GM18907 (cell line): ENCODE measurements around the gene SRPRB.

Experiments used
- ATAC-seq: cut with Tn5 transposase; IDR thresholded peaks from one replicate; pipeline ENCODE4 v1.9.1; 2021; ENCODE audit warnings: mild to moderate bottlenecking, moderate library complexity; ENCODE audit not compliant: unreplicated experiment

The SRPRB gene

DNA sequence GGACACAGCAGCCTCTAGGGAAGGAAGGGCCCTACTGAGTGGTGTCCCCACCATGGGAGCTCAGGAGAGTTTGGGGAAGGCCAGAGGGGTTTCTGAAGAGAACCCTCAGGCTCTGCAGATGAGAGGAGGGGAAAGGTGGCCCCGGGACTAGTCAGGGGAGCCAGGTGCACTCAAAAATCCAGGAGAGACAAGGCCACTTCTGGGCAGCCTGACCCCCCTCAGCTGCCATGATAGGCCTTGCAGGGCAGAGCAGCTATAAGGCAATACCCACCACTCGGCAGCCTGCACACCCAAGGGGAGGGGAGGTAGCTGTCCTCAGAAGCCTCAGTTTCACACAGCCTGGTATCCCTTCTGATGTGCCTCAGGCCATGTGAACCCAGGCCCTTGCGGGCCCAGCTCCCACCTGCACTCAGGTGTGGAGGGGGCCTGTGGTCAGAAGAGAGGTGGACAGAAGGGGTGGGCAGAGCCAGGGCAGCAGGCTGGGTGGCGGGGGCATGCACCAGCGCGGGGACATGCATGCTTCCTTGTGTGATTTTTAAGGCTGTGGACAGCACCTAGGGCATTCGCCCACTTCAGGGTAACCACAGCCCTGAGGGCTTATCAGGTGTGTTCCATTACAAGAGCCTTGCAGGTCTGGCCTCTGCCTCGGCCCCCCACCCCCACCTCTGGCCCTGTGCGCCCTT is 34.6 kb downstream of the SRPRB start:
- ATAC-seq: no peak

DNA sequence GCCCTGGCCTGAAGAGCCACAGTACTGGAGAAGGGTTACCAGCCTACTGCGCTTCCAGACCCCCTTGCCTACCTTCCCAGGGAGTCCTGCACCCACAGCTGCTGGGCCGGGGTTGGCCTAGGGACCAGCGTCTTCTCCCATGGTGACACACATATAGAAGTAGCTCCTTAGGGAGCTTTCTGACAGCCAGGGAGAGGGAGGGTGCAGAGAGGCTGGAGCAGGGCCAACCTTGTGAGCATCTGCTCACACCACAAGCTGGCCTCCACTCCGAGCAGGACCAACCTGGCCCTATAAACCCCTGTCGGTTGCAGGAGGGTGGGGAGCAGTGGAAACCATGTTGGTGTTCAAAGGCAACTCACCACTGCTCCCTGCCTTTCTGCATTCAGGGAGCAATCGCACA is 35.2 kb downstream of the SRPRB start:
- ATAC-seq: no peak

DNA sequence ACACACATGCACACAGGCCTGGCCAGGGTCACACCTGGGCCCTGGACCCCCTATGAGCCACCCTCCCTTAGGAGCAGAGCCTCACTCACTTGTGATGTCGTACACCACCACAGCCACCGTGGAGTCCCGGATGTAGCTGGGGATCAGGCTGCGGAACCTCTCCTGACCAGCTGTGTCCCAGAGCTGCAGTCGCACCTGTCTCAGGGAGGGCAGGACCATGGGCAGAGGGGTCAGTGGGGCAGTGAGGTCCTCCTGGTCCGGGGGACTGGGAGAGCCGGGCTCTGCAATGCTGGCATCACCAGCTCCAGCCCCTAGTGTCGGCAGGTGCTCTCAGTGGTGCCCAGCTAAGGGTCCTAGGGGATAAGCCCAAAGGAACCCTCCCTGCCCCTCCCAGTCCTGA is 35.6 kb downstream of the SRPRB start:
- no peak for ATAC-seq

DNA sequence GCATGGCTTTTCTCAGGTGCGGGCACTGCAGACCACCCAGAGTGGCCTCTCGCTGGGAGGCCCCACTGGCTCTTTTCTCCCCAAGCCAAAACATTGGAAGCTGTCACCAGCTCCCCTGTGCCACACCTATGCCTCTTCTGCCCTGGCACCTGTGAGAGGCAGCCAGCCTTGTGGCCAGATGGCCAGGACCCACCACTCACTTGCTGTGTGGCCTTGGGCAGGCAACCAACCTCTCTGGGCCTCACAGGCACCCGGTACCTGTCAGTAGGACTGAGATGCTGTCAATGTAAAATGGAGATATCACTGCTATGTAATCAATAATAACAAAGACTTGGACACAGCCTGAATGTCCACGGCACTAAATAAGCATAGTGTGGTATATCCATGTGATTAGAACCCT is 36.5 kb downstream of the SRPRB start:
- no peak for ATAC-seq

DNA sequence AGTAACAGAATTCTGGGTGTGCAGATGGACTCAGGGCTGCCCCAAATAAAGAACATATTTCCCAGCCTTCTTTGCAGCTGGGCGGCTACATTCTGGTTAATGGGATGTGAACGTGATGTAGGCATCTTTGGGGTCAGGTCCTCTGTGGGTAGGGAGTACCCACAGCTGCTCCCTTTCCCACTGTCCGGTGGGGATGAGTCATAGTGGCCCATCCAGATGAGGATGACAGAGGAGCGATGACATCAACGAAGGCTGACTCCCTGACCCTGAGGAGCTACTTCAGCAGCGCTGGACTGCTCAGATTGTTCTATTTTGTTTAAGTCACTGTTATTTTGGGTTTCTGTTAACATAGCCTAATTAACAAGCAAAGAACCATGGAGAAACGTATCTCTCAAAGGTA is 38.0 kb downstream of the SRPRB start:
- no peak for ATAC-seq

DNA sequence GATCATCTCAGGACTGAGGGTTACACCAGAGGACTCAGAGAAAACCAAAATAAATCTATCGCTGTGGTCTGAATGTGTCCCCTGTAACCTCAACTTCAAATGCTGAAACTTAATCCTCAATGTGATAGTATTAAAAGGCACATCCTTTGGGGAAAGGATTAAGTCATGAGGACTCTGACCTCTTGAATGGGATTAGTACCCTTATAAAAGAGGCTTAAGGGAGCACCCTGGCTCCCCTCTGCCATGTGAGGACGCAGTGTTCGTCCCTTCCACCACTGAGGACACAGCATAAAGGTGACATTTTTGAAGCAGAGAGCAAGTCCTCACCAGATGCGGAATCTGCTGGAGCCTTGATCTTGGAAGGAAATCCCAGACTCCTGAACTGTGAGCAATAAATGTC is 39.5 kb downstream of the SRPRB start:
- no peak for ATAC-seq

DNA sequence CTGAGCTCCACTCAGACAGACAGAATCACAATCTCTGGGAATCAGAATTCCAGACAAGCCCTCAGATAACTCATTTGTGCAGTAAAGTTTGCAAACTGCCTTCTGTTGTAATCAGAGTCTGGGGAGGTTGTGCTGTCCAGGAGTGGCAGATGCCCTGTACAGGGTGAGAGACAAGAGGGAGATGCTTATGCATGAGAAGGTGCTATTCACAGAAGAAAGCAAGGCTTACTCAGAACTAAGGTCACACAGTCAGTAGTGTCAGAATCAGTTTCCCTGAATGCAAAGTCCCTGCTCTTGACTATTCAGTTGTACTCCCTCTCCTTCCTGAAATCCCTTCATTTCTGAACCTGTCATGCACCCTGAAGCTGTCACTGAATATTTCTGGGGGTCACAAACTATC is 43.7 kb downstream of the SRPRB start:
- ATAC-seq: no peak

DNA sequence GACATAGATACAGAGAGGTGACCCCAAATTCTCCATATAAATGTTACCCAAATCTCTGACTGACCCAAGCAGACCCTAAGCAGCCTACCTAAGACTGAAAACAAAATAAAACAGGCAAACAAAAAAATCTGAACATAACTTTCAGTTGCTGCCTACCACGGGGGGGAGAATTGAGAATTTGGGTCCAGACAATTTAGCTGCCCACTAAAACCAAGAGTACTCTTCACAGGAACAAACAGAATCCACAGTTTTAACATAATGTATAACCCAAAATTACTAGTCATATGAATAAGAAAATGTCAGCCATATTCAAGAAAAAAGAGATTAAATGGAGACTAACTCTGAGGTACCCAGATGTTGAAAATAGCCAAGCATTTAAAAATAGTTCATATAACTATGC is 44.4 kb downstream of the SRPRB start:
- no peak for ATAC-seq

DNA sequence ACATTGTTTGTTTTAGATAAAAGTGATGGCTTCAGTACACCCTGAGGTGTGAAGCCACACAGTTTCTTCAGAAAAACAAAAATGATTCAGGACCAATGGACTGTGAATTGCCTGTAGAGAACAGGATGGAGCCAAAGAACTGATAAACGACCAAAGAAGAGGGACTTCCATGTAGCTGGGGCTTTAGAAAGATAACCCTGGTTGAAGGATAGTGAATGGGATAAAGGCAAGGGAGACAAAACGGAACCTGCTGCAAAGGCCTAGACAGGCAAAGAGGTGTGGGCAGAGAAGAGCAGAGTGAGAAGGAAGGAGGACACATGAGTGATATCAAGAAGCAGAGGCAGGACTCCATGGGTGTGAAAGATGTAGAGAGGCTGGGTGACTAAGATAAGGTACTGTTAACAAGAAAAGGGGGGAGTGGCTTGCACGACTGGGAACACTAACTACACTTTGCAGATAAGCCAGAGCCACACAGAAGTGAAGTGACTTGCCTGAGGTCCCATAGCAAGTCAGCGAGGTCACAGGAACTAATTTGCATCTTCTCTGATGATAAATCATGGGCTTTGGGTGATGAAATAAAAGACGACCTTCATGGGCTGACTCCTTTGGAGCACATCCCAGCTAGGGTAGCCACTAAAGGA is 45.8 kb downstream of the SRPRB start:
- ATAC-seq: no peak

DNA sequence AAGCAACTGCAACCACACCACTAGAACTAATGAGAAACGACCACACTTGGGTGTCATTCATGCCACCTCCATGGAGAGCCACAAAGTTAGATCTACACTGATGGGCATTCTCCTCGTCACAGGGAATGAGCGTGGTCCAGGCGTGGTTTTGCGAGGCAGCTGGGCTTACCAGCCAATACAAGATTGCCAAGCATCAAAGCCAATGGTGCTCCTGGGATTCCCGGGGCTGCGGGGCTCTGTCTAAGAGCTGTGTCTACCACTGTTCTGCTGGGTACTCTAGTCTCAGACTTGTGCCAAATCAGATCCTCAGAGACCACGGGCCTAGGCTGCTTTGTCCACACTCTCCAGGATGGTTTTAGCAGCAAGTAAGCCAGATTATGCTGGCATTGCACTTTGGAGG is 46.3 kb downstream of the SRPRB start:
- no peak for ATAC-seq

DNA sequence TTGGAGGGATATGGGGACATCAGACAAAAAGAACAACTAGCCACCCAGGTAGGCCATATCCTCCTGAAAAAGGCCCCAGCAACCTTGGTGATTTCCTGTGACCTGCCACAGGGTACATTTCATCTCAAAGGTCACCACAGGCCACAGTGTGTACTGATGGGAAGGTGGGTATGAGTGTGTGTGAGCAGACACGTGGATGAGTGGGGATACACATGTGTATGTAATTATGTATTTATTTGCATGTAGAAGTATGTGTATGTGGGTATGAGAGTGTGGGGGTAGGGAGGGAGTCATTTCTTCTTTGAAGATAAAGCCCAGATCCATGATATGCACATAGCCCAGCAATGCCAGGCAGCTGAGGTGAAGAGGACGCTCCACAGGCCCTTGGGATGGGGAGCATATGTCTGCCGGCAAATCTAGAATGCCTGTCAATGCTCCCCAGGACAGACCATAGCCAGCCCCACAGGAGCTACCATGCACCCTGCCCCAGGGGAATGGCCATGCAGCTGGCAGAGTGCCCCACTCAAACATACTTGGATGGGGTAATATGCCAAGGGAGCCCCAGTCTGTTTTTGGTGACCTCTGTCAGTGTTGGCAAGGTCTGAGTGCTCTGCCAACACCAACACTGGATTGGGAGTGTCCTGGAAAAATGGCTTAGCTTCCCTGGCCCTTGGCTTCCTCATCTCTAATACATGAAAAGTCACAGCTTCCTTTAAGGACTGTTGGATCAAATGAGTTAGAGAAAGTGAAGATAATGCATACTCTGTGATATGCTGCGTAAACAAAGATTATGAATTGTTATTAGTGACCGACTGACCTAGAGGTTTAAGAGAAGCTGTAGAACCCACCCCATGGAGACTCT is 47.7 kb downstream of the SRPRB start:
- no peak for ATAC-seq

DNA sequence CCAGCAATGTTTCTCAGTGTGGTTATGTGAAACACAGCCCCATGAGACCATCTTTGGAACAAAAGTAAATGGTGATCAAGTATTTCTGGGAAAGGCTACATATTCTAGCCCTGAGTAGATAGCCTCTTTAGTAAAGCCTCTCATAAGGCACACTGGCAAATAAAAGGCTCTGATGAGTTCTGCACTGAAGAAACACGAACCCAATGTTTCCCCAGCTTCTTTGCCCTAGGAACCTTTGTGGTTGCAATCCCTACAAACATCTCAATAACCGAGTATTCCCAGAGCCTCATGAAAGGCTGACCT is 48.3 kb downstream of the SRPRB start:
- no peak for ATAC-seq

DNA sequence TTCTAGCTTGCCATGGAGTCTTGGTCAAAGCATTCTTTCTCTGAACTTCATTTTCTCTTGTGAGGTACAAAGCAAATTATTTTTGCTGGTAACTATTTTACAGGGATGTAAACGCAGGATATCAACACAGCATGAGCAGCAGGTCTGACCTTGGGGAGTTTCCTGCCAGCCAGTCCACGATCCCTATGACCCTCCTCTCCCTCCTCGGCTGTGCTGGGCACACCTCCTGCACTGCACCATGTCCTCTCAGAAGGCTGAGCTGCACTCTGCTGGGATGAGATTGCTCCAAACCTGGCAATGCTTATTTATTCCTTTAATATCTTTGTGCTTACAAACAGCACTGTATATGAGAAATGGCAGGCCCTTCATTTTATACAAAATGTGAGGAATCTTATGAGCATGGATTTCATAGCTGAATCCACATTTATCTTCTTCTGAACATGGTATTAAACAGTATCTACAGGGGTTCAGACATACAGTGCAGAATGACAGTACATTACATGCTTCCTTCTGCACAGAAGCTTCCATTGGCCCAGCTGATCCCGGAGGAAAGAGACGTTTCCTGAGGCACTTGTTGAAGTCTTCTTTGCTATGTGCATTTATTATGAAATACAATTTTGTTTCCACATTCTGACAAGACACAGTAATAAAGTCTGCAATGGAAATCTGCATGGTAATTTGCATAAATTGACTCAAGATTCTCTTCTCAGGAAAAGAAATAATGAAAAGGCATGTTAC is 48.8 kb downstream of the SRPRB start:
- ATAC-seq: no peak

DNA sequence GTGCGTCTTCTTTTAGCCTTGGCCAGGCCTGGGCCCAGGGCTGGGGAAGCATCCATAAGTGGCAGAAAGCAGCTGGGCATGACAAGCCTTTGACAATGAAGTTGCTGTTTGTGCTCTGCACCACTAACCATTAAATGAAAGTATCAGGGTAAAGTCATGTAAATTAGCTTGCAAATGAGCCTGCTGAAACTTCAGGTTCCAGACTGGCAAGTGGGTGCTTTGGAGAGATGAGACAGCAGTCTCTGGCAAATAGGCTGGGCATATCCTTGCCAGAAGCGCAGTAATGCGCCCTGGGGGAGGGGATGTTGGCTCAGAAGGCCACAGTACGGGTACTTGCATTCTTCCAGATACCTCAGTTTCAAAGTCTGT is 49.4 kb downstream of the SRPRB start:
- no peak for ATAC-seq

DNA sequence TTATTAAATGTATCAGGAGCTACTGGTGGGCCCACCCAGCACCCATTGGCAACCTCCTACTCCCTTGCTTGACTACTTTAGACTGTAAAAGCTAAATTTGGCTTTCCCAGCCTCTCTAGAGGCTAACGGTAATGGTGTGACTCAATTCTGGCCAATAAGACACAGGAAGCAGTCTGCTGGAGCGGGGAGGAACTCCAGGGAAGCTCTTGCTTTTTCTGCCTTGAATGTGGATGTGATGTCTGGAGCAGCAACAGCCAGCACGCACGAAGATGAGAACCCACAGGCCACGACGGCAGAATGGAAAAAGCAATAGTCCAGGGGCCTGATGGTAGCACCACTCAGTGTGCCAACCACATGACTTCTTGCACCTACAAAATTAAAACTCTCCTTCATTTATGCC is 50.2 kb downstream of the SRPRB start:
- no peak for ATAC-seq

DNA sequence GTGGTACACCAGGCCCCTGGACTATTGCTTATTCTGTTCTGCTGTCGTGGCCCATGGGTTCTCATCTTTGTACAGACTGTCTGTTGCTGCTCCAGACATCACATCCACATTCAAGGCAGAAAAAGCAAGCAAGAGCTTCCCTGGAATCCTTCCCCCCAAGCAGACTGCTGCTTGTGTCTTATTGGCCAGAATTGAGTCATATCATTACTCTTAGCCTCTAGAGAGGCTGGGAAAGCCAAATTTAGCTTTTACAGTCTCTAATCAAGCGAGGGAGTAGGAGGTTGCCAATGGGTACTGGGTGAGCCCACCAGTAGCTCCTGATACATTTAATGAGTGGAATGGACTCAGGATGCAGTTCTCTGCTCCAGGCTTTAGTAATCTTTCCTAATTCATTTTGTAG is 50.7 kb downstream of the SRPRB start:
- ATAC-seq: no peak

DNA sequence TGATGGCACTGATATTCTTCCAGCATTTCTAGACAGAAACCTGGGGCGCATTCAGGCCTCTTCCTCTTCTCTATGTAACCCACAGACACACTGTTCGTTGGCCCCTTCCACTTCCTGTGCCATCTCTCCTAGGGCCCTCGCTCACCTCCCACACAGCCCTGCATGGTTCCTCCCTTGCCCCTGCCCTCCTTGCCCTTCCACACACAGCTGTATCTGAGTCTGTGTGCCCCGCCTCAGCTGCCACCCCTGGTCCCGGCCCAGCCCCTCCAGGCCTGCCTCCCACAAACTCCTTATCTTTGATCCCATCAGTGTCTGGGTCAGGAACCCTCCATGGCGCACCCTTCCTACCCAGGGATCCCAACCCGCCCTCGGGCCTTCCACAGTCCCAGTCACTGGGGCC is 52.2 kb downstream of the SRPRB start:
- no peak for ATAC-seq

DNA sequence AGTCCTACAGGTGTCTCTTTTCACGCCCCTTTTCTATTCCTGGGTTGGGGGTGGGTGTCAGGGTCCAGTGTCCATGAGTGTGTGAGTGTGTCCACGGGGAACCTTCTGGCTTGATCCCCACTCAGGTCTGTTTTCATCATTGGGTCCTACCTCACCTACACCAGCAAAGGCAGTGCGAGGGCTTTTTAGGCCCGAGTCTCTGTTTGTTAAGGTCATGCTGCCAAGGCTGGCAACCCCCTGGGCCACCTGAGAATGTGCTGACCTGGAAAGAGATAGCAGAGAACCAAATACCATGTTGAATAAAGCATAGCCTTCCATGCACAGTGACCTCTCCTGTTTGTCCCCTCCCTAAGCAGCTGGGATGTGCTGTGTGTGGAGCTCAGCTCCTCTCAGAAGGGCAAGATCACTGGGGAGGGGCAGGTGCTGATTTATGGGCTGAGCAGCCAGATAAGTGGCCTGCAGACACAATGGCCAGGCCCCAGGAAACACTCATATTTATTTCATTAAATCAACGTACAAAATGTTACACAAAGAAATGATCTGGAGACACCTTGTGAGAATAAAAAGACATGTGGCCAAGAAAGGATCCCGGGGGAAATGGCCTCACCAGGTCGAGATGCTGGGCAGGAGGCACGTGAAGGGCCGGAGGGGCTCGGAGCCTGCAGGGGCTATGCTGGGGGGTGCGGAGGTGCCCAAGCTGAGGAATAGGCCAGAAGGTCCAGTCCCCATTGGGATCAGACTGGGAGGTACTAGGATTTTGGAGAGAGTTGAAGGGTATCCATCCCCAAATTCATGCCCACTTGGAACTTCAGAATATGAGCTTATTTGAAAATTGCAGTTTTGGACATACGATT is 54.0 kb downstream of the SRPRB start:
- no peak for ATAC-seq

DNA sequence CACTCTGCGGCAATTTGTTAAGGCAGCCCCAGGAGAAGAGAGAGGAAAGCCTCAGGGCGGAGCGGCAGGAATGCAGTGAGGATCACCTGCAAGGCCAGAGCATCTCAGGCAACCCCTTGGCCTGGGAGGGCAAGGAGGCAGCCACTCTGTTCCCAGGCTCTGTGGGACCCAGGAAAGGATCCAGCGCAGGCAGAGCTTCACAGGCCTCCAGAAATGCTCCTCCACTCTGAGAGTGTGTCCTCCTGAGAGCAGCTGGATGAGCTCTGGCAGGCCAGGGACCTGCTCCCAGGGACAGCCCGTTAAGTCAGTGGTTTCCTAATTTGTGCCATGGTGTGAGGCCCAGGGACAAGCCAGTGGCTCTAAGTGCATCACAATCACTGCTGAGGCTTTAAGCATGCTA is 54.9 kb downstream of the SRPRB start:
- no peak for ATAC-seq

DNA sequence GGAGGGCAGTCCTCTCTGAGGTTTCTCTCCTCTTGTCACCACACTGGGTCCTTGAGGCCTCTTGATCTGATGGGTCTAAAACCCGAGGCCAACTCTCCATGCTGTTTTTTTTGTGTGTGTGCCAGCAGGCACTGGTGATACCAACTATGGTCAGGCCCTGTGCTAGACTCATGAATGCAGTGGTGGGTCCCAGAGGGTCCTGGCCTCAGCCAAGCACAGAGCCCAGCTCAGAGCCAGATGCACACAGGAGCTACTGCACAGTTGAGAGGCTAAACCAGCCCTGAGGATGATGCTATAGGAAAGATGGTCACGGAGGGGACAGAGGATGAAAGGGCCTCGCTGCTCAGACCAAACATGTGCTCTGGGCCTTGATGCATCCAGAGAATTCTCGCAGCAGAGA is 56.5 kb downstream of the SRPRB start:
- ATAC-seq: no peak

DNA sequence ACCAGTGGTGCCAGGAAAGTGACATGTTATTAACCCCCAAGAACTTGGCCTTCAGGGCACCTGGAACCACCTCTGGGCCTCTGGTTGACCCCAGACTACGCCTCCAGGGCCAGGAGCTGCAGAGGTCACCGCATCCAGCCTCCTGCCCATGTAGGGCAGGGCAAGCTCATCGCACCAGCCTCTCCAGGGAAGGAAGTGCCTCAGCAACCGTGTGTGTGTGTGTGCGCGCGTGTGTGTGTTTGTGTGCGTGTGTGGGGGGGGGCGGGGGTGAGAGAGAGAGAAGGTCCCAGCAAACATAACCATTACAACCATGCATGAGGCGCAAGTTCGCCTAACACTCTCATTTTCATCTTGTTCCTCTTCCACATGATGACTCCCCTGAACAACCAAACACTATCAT is 58.3 kb downstream of the SRPRB start:
- ATAC-seq: no peak
